Skeletal muscle tissue (tissue), 4 donors: ENCODE measurements around the gene ELF2. TPM values are rescaled to one million over a fixed set of nuclear protein-coding genes. Genes with fewer than 3 reads are reported as not detected.

ENCODE experiments used
- H3K27ac ChIP-seq: one replicate; pipeline ENCODE4 v1.7.0; 2013; ENCODE audit warnings: mild to moderate bottlenecking, low read depth, low read length, inconsistent platforms
- H3K27me3 ChIP-seq, 3 donors: one replicate each; pipeline ENCODE4 v1.7.0; 2013; ENCODE audit warnings: low read length in 3 of 3; ENCODE audit not compliant: control insufficient read depth in 3 of 3, insufficient read depth in 3 of 3
- H3K36me3 ChIP-seq, 3 donors: one replicate each; pipeline ENCODE4 v1.7.0; 2013; ENCODE audit warnings: low read length in 3 of 3; ENCODE audit not compliant: control insufficient read depth in 3 of 3, insufficient read depth in 3 of 3
- H3K4me1 ChIP-seq, 3 donors: one replicate each; pipeline ENCODE4 v1.7.0; 2013; ENCODE audit warnings: low read length in 3 of 3, mild to moderate bottlenecking in 3 of 3; ENCODE audit not compliant: control insufficient read depth in 3 of 3, insufficient read depth in 3 of 3
- H3K4me3 ChIP-seq, 3 donors: one replicate each; pipeline ENCODE4 v1.7.0; 2013; ENCODE audit warnings: low read length in 3 of 3
- H3K9ac ChIP-seq, 3 donors: one replicate each; pipeline ENCODE4 v1.7.0; 2013; ENCODE audit warnings: low read length in 3 of 3, mild to moderate bottlenecking in 3 of 3, moderate library complexity in 2 of 3, low read depth in 1 of 3
- H3K9me3 ChIP-seq, 3 donors: one replicate each; pipeline ENCODE4 v1.7.0; 2013; ENCODE audit warnings: low read length in 3 of 3; ENCODE audit not compliant: control insufficient read depth in 3 of 3
- total RNA-seq: library from RNA; depleted of rRNA; stranded (reverse); fragments of >200 nt; gene quantifications from one replicate; pipeline ENCODE4 v1.2.3, GENCODE V29; 2014
- donor health status: Osteomylitis.

Gene ELF2
- total RNA-seq, 1 donor from 2014 or later, result 88.2 TPM

DNA sequence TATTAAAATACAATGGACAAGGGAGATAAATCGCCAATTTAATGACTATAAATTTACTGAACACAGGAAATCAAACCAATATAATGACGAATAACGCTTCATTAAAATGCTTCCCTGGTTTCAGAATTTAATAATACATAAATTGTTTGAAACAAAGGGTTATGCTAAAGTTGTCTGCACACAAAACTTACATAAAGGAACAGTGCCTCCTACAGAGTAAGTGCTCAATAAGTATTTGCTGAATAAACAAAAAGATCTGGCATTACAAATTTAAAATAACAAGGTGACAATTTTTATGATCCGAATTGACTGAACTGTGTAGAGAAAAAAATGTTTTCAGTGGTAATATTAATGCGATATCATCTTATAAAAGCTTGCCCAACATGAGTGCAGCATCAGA, 91.9 kb downstream of the ELF2 start:
- peak overlapping the region; percentile 75 to 97 (median 88) for H3K4me3 ChIP-seq
- H3K9ac ChIP-seq, result peak overlapping the region; percentile 87 to 94 (median 90)
- H3K27me3 ChIP-seq, result no peaks in the 10 kb centered on the region
- H3K9me3 ChIP-seq, result no peaks in the 10 kb centered on the region
- peaks cover 0 to 18% (median 9%) of the 10 kb centered on the region in 3 donors for H3K4me1 ChIP-seq
- no peaks in the 10 kb centered on the region for H3K36me3 ChIP-seq
- peak overlapping the region; percentile 92 for H3K27ac ChIP-seq

DNA sequence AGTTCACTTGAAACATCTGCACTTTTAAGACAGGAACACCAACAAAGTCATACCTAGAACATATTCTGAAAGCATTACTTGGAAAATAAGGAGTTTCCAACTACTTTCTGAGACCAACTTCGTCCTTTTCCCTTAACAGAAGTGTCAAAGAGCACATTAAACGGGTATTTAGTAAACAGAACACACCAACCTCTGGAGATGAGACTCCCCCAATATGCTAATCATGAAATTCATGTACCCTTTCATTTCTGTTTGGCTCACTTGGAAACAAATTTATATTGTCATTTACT, 92.3 kb downstream of the ELF2 start:
- no peaks in the 10 kb centered on the region for H3K27me3 ChIP-seq
- H3K4me1 ChIP-seq, result peaks cover 0 to 18% (median 9%) of the 10 kb centered on the region in 3 donors
- H3K27ac ChIP-seq, result peak overlapping the region; percentile 92
- peak overlapping the region; percentile 87 to 94 (median 90) for H3K9ac ChIP-seq
- H3K36me3 ChIP-seq, result no peaks in the 10 kb centered on the region
- H3K4me3 ChIP-seq, result peak overlapping the region; percentile 75 to 97 (median 88)
- no peaks in the 10 kb centered on the region for H3K9me3 ChIP-seq

DNA sequence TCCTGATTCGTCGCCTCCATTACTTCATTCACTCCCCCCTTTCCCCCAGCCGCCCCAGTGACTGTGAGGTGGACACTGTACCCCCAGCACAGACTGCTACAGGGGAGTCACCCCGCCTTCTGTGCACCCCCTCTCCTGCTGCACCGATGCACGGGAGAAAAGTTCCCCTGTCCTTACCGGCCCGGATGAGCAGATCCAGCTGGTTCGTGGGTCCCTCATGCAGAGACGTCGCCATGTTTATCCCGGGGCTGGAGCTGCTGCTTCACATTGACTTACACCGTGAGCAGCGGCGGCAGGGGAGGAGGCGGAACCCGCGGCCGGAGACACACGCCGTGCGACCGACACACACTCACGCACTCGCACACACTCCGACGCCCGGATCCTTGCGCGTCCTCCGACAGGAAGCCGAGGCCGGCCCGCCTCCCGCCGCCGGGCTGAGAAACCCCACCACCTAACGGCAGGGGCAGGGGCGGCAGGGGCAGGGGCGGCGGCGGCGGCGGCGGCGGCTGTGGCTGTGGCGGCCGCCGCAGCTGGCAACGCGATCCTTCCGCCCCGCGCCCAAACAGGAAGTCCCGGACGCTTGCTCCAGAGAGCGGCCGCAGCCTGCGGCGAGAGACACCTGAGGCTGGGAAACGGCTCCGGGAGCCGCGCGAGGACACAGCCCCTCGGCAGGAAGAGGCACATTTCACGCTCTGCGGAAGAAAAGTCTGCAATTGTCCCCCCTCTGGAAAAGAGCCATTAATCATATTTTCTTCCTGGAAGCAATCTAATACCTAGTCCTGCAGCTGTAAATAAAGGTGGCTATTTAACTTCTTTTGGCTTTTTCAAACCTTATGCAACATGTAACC, 92.8 kb downstream of the ELF2 start:
- Histone ChIP-seq H3K4me1 (peaks cover 0 to 18% (median 9%) of the 10 kb centered on the region in 3 donors), H3K27me3 (no peaks in the 10 kb centered on the region), H3K36me3 (no peaks in the 10 kb centered on the region), H3K9me3 (no peaks in the 10 kb centered on the region), H3K9ac (peak overlapping the region; percentile 88 to 98 (median 97)), H3K27ac (peak overlapping the region; percentile 92), H3K4me3 (peak overlapping the region; percentile 92 to 98 (median 97))

DNA sequence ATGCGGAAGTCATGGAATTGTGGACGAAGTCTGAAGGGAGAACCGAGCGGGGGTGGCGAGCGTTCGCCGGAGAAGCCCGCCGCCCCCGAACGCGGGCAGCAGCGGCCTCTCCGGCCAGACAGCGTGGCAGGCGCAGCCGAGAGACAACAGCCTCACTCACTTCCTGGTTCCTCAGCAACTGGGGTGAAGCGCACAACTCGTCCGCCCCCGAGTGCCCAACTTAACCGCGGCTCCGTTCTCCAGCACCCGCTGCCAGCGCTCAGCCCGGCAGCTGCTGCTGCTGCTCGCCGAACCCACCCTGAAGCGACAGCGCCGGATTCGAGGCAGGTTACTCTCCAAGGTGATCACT, 93.4 kb downstream of the ELF2 start:
- Histone ChIP-seq H3K4me1 (peaks cover 0 to 18% (median 9%) of the 10 kb centered on the region in 3 donors), H3K4me3 (peak overlapping the region; percentile 92 to 98 (median 97)), H3K9ac (peak overlapping the region; percentile 88 to 98 (median 97)), H3K27ac (peak overlapping the region; percentile 92), H3K27me3 (no peaks in the 10 kb centered on the region), H3K36me3 (no peaks in the 10 kb centered on the region), H3K9me3 (no peaks in the 10 kb centered on the region)

DNA sequence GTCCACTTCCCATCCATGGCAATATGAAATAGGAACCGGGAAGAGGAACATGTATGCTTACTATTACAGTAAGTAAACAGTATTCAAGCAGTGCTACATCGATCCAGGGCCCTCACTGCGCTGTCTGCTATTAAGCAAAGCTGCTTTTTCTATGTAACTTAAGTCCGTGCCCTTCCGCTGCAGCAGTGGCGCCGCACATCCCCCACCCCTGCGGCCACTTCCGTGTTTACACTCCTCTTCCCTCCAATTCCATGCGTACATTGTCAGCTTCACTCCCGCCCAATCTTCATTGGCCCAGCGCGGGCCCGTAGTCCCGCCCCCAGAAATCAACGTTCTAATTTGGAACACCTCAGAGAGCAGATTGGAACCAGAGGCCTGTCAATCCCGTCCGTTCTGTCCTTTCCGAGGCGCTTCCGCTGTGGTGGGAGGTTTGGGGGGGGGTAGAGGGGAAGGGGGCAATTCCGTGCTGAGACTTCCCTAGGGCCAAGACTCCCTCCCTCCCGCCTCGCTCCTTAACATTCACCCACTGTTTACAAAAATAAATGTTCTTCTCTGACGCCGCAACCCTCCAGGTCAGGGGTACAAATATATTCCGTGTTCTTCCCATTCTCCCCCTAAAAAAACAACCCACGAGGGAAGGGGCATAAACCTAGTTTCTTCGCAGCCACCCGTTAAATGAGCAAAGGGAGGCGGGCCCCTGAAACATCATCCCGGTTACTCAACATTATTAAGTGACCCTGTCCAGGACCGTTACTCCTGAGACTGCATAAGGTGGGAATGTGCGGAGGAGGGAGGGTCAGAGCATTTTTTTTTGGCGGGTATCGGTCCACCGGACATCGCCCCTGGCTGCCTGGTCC, 94.0 kb downstream of the ELF2 start:
- H3K9ac ChIP-seq, result peak overlapping the region; percentile 88 to 98 (median 97)
- H3K4me1 ChIP-seq, result peaks cover 0 to 22% (median 9%) of the 10 kb centered on the region in 3 donors
- H3K27me3 ChIP-seq, result no peaks in the 10 kb centered on the region
- no peaks in the 10 kb centered on the region for H3K36me3 ChIP-seq
- no peaks in the 10 kb centered on the region for H3K9me3 ChIP-seq
- peak overlapping the region; percentile 92 for H3K27ac ChIP-seq
- H3K4me3 ChIP-seq, result peak overlapping the region; percentile 92 to 98 (median 97)

DNA sequence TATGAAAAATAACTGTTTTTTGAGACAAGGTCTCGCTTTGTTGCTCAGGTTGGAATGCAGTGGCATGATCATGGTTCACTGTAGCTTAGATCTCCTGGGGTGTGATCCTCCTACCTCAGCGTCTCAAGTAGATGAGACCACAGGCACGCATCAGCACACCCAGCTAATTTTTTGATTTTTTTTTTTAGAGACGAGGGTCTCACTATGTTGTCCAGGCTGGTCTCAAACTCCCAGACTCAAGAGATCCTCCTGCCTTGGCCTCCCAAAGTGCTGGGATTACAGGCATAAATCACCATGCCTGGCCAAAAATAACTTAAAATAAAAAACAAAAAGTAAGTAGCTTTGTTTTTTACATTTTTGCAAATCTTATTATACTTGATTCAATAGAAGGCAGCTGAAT, 98.1 kb downstream of the ELF2 start:
- H3K4me1 ChIP-seq, result peaks cover 2 to 25% (median 10%) of the 10 kb centered on the region in 3 donors
- no peak overlapping the region for H3K9ac ChIP-seq
- H3K9me3 ChIP-seq, result no peaks in the 10 kb centered on the region
- peak overlapping the region; percentile 92 for H3K27ac ChIP-seq
- H3K27me3 ChIP-seq, result no peaks in the 10 kb centered on the region
- H3K36me3 ChIP-seq, result no peaks in the 10 kb centered on the region
- H3K4me3 ChIP-seq, result no peak overlapping the region

DNA sequence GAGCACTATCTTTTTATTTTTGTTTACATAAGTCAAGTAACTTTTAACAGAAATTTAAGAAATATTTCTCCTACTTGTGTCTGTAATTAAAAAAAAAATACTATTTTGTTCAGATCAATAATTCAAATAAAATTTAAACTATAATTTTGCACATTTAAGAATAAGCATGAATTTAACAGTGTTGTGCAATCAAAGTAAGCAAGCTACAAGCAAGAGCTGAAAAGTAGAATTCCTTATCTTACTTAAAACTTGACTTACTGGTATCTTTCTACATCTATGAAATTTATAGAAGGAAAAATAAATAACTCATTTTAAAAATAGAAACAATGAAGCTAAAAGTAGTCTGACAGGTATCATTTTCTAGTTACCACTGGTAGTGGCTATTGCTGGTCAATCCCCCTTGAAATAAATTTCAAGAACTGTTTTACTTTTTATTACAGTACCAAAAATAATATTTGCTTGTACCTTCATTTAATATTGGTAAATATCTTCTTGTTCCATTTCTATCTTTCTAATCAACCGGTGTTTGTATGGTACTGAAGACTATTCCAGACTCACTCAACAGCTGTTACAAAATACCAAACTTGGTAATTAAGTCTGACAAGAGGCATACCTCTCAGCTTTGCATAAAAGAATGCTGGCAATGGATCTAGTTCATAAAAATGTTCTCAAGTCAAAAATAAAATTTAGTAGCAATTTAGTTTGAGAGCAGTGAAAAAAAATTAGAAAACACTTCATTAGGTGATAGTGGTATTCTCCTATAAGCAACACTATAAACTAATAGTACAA, 99.3 kb downstream of the ELF2 start:
- Histone ChIP-seq H3K4me1 (peaks cover 2 to 25% (median 12%) of the 10 kb centered on the region in 3 donors), H3K9me3 (no peaks in the 10 kb centered on the region), H3K4me3 (peak overlapping the region in 2 of 3 donors; percentile 22 to 48), H3K9ac (peak overlapping the region; percentile 48 to 75 (median 65)), H3K27ac (peak overlapping the region; percentile 81), H3K36me3 (peaks cover 0 to 6% (median 0%) of the 10 kb centered on the region in 3 donors), H3K27me3 (no peaks in the 10 kb centered on the region)

DNA sequence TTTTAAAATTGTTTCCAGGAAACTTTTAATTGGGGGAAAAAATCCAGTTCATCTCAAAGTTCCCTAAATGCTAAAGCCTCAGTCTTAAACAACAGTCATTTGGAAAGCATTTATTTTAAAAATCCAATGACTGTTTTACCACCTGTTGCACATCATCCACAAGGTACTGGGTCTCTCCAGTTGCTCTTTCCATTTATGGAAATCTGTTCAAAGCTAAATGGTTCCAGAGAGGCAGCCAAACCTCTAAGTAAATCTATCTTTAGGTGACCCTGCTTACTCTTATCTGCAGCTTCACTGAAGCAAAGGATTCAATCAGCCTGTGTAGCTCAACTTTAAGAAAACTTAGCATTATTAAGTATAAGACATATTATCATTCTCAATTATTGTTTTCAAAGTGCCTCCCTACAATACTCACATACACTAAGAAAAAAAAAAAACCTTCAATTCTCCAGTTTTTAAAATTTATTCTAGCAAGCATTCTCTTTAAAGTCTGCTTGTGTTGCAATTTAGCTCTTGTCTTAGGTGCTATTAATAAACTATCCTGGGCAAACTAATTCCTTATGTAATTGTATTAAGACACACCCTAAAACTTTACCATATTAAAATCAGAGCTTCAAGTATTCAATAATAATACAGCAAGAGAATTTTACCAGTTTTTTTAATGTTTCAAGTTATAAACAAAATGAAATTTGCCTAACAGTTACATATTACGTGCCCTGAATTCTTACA, 100.8 kb downstream of the ELF2 start:
- Histone ChIP-seq H3K27me3 (no peaks in the 10 kb centered on the region), H3K36me3 (peaks cover 3 to 17% (median 14%) of the 10 kb centered on the region in 3 donors), H3K4me3 (peak overlapping the region in 1 of 3 donors; percentile 15), H3K4me1 (peaks cover 2 to 16% (median 2%) of the 10 kb centered on the region in 3 donors), H3K9ac (peak overlapping the region; percentile 48 to 75 (median 65)), H3K9me3 (no peaks in the 10 kb centered on the region), H3K27ac (peak overlapping the region; percentile 81)

DNA sequence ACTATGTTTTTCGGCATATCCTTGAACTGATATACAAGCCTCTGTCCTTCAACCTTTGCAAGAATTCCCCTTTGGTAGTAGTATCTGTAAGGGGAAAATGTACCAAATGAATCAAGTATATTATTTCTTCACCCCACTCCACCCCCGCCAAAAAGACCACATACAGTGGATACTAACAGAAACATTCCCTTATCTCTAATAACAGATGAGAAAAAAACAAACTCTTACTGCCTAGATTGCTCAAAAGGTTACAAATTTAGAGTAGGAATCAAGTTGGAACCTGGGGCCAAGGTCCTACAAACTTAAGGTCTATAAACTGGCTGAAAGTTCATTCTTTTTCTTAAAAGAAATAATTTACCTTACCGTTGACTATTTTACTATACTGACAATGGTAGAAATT, 116.4 kb downstream of the ELF2 start:
- peaks cover 3 to 9% (median 6%) of the 10 kb centered on the region in 3 donors for H3K4me1 ChIP-seq
- H3K9ac ChIP-seq, result no peak overlapping the region
- H3K27ac ChIP-seq, result no peak overlapping the region
- no peaks in the 10 kb centered on the region for H3K9me3 ChIP-seq
- H3K36me3 ChIP-seq, result peaks cover 22 to 48% (median 39%) of the 10 kb centered on the region in 3 donors
- H3K4me3 ChIP-seq, result no peak overlapping the region
- no peaks in the 10 kb centered on the region for H3K27me3 ChIP-seq
